HG03520 (cell line): ENCODE data around the gene UTS2R.
"Not testable (repeated sequence)": the region's sequence is repeated elsewhere in the genome, so short reads cannot be mapped to it uniquely, and the experiment has no call there.

ENCODE experiments used
- ATAC-seq: cut with Tn5 transposase; IDR thresholded peaks from one replicate; pipeline ENCODE4 v1.9.1; 2021; ENCODE audit warnings: mild to moderate bottlenecking, moderate library complexity; ENCODE audit not compliant: unreplicated experiment

The UTS2R gene

GRCh38 chr17:82333279-82334171 is 38.0 kb upstream of the UTS2R start, which contains the start of gene SECTM1:
Gene SECTM1, minus strand, starts transcription at chr17:82333766. Its CDS starts 6,526 bp downstream, at chr17:82327240.
- no peak for ATAC-seq

GRCh38 chr17:82334204-82334621 is 37.4 kb upstream of the UTS2R start:
- no peak for ATAC-seq

GRCh38 chr17:82334622-82335394 is 36.8 kb upstream of the UTS2R start:
- ATAC-seq, result no peak

- ATAC-seq, result no peak
Observed at GRCh38 chr17:82338858-82339633, 32.5 kb upstream of the UTS2R start.

- ATAC-seq, result no peak
Observed at GRCh38 chr17:82339634-82340580, 31.7 kb upstream of the UTS2R start.

GRCh38 chr17:82342361-82343079 is 29.0 kb upstream of the UTS2R start:
- no peak for ATAC-seq

GRCh38 chr17:82343560-82343959 is 28.0 kb upstream of the UTS2R start:
- no peak for ATAC-seq

GRCh38 chr17:82344175-82344907 is 27.2 kb upstream of the UTS2R start:
- ATAC-seq, result no peak

- ATAC-seq, result no peak
Observed at GRCh38 chr17:82345151-82345976, 26.2 kb upstream of the UTS2R start.

- no peak for ATAC-seq
Observed at GRCh38 chr17:82346342-82347300, 24.9 kb upstream of the UTS2R start.

GRCh38 chr17:82347994-82348393 is 23.6 kb upstream of the UTS2R start:
- not testable (repeated sequence) for ATAC-seq

- no peak for ATAC-seq
Observed at GRCh38 chr17:82348434-82348833, 23.1 kb upstream of the UTS2R start.

- ATAC-seq, result no peak
Observed at GRCh38 chr17:82348866-82349265, 22.7 kb upstream of the UTS2R start.

GRCh38 chr17:82349287-82349701 is 22.3 kb upstream of the UTS2R start:
- no peak for ATAC-seq

GRCh38 chr17:82350182-82351030 is 21.2 kb upstream of the UTS2R start:
- ATAC-seq, result no peak

- ATAC-seq, result no peak
Observed at GRCh38 chr17:82351254-82351712, 20.3 kb upstream of the UTS2R start.
